ENCODE data around the gene PPP2R1B.
A peak's percentile ranks its signal among the peaks of the same experiment; 100 is the strongest.
"Not testable (repeated sequence)": the region's sequence is repeated elsewhere in the genome, so short reads cannot be mapped to it uniquely, and the experiment has no call there.

The PPP2R1B gene

DNA sequence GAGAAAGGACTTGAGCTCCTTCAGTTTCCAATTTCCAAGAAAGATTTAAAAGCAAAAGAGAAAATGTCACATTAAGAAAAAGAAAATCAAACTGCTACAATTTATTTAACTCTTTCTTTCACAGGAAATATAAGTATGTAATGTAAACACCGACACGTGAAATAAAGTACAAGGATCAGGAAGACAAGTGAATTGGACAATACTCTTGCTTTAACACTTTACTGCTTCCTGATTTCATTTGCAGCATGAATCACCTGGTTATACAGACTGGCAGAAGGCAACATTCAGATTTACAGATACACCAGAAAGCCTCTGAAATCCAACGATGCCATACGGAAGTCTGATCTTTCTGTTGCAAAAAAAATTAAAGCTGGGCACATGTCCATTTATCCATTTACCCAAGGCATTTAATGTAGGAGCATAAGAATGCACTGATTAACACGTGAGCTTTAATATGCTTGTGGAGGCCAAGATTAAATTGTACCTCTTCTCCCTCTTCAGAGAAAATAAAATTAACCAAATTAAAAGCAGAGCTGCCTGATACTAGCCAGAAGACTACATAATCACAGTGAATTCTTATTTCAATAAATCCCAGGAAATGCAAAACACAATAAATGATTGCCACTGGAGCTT lies 16.0 kb upstream of the PPP2R1B start:
- DNase-seq: no peak

DNA sequence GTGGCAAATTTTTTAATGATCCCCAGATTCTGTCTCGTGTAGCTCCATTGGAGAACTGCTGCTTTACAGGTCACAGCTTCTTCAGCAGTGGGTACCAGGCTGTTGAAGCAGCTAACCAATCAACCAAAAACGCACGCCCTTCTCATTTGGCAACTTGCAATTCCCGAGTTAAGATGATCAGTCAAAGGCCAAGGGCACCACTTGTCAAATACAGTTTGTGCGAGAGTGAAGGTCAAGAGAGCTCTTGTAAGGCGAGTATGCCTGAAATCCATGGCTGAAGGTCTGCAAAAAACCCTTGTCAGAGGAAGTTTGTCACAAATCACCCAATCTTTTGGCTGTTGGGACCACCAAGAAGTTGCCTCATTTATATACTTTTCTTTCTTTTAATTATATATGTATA lies 12.9 kb upstream of the PPP2R1B start:
- no peak for DNase-seq

DNA sequence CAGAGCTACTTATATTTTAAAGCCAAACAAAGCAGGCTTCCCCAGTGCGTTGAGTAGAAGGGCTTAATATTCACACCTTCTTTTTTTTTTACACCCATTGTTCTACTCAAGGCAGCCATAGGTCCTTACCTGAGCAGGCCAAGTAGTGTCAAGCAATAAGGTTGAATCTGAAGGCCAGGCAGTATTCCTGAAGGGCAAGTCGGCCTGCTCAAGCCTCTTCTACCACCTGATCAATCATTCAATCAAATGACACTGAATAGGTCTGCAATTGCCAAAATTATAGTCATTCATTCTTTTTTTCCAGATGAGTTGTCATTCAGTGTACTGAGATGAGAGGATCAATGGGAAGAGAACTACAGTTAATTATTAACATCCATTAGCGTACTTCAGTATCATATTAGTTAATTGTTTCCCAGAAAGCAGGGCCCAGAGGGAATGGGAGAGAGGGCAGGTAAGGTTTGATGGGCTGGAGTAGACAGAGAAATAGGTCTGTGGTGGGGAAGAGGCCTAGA lies 11.9 kb upstream of the PPP2R1B start:
- DNase-seq: no peak

- DNase-seq: peak; percentile 32
Observed at GRCh38 chr11:111777094-111778046, 11.2 kb upstream of the PPP2R1B start.

GRCh38 chr11:111776398-111777093 lies 10.4 kb upstream of the PPP2R1B start:
- DNase-seq: no peak

DNA sequence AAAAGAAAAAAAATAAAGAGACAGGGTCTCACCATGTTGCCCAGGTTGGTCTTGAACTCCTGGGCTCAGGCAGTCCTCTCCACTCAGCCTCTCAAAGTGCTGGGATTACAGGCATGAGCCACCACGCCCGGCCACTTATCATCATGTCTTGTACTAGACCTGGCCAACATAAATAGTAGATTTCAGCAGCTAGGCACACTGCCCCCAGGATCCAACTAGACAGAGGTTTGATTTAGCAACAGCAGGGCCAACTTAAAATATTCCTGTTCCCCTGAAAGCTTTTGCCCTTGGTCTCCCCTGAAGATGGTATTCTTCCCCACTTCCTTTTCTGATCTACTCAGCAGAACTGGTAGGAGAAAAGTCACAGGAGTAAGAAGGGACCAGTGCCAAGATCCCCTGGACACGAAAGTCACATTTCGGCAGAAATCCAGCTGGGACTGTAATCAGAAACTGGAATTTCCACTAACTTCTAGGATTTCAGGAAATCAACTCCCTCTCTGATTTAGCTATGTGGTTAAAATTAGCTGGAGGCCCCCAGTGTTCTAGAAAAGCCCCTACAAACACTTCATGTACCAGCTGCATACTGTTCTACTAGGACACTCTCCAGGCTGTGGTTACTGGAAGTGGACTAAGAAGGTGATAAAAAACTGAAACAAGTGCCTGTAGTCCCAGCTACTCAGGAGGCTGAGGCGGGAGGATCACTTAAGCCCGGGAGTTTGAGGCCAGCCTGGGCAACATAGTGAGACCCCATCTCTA lies 8.9 kb upstream of the PPP2R1B start:
- no peak for DNase-seq

- no peak for DNase-seq
Observed at GRCh38 chr11:111772535-111772934, 6.3 kb upstream of the PPP2R1B start.

DNA sequence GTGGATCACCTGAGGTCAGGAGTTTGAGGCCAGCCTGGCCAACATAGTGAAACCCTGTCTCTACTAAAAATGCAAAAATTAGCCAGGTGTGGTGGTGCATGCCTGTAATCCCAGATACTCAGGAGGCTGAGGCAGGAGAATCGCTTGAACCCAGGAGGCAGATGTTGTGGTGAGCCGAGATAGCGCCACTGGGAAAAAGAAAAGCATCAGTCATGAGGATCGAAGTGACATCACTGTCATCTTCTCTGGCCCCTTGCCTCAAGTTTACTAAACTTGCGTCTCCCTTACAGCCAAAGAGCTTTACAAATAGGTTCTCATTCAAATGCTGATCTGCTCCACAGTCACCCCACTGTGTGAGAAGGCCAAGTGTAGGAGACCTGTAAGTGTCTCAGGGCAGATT lies 5.0 kb upstream of the PPP2R1B start:
- not testable (repeated sequence) for DNase-seq

- no peak for DNase-seq
Observed at GRCh38 chr11:111770581-111771134, 4.5 kb upstream of the PPP2R1B start.

DNA sequence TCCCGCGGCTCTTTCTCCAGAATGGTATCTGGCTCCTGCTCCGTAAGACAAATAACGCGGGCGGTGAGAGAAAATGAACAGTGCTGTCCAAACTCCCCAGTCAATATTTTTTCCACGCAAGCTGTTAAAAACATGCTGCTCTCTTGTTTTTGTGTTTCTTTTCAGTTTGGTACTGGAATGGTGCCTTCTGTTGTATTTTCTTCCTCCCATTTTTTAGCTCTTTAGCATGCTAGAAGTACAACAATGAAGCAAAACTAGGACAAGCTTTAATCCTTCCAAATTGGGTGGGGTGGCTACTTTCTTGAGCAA lies 599 bp upstream of the PPP2R1B start:
- no peak for DNase-seq

DNA sequence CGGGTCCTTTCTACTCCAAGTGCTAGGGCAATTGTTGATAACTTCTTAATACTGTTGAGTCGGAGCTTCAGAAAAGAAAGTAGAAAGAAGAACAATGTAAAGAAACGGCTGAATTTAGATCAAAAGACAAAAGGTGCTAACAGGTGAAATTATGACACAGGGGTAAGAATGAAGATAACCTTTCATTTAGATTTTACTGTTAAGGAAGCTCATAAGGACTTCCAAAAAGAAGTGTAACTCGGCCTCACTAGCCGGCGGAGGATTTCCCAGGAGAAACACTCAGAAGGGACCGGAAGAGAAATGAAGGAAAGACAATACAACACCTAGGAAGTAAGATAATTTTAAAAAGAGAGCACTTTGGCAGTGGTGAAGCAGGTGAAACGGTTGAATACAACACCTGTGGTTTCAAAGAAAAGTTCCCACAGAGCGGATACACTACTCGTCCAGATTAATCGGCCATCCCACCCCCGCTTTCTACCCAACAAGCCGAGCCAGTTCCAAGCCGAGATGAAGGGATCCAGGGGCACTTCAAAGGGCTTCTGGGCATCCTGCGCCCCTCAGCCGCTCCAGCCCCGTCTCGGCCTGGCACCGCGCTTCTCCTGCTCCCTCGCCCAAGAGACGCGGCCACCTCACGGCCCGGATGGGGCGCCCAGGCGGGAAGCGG lies 737 bp downstream of the PPP2R1B start:
- no peak for DNase-seq

DNA sequence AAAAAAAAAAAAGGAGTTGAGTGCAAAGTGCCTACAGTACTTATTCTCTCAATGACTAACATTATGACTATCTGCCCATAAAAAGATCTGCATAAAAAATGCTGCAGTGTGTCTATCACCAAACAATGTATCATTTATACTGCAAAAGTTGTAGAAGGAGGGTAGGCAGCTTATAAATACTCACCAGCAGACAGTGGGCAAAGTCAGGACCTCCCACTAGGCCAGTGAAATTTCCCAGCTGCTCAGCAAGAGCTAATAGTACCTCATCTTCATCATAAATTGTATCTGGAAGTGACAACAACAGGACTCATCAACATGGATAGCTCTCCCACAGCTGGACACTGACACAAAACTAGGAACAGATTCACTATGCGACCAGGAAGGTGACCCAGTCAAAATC lies 1.6 kb downstream of the PPP2R1B start:
- DNase-seq: no peak

DNA sequence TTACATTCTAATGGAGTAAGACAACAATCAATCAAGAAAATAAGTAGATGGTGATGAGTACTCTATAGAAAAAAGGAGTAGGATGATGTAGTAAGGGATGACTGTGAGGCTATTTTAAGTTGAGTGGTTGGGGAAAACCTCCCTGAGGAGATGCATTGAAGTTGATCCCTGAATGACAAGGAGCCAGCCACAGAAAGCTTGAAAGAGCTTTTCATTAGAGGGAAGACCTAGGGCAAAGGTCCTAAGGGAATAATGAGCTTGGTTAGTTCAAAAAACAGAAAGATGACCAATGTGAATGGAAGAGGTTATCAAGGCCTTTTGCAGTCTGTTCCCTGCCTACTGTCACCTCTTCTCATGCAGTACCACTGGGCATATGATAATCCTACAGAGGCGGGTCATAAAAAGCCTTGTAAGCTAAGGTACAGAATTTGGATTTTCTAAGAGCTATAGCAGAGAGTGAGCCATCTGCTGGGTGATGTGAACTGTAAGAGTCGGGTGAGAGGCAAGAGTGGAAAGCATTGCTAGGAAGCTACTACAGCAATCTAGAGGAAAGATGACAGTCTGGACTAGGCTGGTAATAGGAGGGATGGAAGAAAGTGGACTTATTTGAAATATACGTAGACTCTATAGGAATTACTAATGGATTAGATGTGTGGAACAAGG lies 3.1 kb downstream of the PPP2R1B start:
- peak; percentile 30 for DNase-seq

GRCh38 chr11:111762526-111762925 lies 3.7 kb downstream of the PPP2R1B start:
- no peak for DNase-seq

DNA sequence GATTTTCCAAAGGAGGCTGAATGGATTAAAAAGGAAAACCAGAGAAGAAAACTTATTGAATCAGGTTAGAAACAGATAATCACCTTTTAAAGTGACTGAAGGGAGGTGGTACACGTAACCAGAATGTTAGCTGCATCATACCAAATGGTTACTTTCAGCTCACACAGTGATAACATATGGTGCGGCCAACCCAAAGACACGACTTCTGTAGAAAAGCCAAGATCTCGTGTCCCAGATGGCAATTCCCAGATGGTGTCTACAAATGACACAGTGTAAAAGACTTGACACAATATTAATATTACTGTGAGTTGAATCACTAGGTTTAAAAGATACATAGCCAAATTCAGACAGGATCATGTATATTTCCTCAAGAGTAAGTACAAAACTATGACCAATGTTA lies 5.2 kb downstream of the PPP2R1B start:
- peak; percentile 58 for DNase-seq

- no peak for DNase-seq
Observed at GRCh38 chr11:111759778-111760407, 6.3 kb downstream of the PPP2R1B start.

DNA sequence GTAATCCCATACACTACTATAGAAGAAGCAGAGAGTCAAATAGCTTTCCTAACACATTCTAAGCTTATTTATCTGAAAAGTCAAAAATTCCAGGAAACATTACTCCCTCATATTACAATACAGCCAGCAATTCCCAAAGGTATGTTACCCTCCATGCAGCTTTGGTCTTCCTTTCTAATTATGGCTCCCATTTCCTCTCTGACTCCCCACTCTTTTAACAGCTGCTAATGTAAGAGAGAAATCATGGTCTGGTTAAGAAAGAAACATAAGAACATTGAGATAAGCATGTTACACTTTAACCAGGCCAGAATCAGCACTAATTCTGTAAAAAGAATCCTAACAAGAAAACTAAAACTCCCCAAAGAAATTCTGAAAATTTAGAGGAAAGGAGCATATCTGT lies 6.8 kb downstream of the PPP2R1B start:
- no peak for DNase-seq

DNA sequence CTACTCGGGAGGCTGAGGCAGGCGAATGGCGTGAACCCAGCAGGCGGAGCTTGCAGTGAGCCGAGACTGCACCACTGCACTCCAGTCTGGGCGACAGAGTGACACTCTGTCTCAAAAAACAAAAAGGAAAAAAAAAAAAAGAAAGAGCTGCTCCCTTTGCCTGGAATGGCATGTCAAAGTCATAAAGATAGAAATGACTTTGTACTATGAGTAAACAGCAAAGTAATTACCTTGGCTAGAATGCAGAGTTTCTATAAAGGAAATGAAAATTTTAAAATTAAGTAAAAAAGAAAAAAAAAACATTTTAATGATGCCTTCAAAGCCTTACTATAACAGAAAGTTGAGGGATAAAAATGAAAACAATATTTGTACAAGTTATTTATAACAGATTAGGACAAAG lies 10.1 kb downstream of the PPP2R1B start:
- no peak for DNase-seq

DNA sequence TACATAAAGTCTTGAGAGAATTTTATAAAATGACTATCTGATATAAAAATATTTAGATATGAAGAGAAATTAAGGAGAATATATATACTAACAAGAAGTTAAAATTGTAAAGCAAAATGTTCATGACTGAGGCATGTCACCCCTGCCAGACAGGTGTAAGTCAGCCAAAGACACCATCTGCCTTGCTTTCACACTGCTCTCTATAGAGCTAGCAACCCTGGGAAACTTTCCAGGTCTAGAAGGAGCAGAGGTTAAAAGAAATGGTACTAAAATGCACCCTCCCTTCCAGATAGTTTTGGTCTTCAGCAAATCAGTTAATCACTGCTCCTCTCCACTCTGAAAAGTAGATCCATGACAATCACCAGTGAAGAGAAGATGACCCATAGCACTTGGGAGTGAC lies 16.5 kb downstream of the PPP2R1B start:
- no peak for DNase-seq

- DNase-seq: no peak
Observed at GRCh38 chr11:111748035-111748804, 18.0 kb downstream of the PPP2R1B start.
